HG02885 (cell line): ENCODE data around the gene COL5A2.

Experiments
- ATAC-seq: cut with Tn5 transposase; IDR thresholded peaks from one replicate; pipeline ENCODE4 v1.9.1; 2021; ENCODE audit warnings: mild to moderate bottlenecking; ENCODE audit not compliant: unreplicated experiment, poor library complexity

Gene COL5A2

GRCh38 chr2:189013031-189013430, 166.5 kb downstream of the COL5A2 start:
- no peak for ATAC-seq

GRCh38 chr2:189012351-189012750, 167.2 kb downstream of the COL5A2 start:
- ATAC-seq = no peak

- ATAC-seq = no peak
These were observed 169.0 kb downstream of the COL5A2 start for GRCh38 chr2:189010536-189010935.

- ATAC-seq = no peak
These were observed 170.9 kb downstream of the COL5A2 start for GRCh38 chr2:189008555-189009262.

- ATAC-seq = no peak
These were observed 177.5 kb downstream of the COL5A2 start for GRCh38 chr2:189002079-189002478.

- no peak for ATAC-seq
These were observed 179.3 kb downstream of the COL5A2 start for GRCh38 chr2:189000221-189000620.

- no peak for ATAC-seq
These were observed 182.3 kb downstream of the COL5A2 start for GRCh38 chr2:188997263-188997662.

GRCh38 chr2:188993247-188993646, 186.3 kb downstream of the COL5A2 start:
- ATAC-seq = no peak

- no peak for ATAC-seq
These were observed 192.7 kb downstream of the COL5A2 start for GRCh38 chr2:188986839-188987238.

GRCh38 chr2:188984680-188985079, 194.9 kb downstream of the COL5A2 start:
- ATAC-seq = no peak

- no peak for ATAC-seq
These were observed 195.5 kb downstream of the COL5A2 start for GRCh38 chr2:188984065-188984491.

- no peak for ATAC-seq
These were observed 196.0 kb downstream of the COL5A2 start for GRCh38 chr2:188983427-188984064.
